SK-N-SH treated with all-trans-retinoic acid at 6 μM for 48 hours (cell line): ENCODE results near the gene USP22.

ENCODE experiments used
- GLIS3 ChIP-seq: fragments of 250-450 bp; sonication (Bioruptor Pico); IDR thresholded peaks from 2 replicates; pipeline ENCODE4 v1.5.0; 2020; ENCODE audit warnings: mild to moderate bottlenecking, moderate library complexity
- OSR1 ChIP-seq: fragments of 250-450 bp; sonication (Bioruptor Pico); IDR thresholded peaks from 2 replicates; pipeline ENCODE4 v1.8.0; 2022; ENCODE audit warnings: moderate library complexity, mild to moderate bottlenecking, inconsistent platforms
- PPARA ChIP-seq: fragments of 250-450 bp; sonication (Bioruptor Pico); IDR thresholded peaks from 2 replicates; pipeline ENCODE4 v1.5.0; 2020; ENCODE audit warnings: mild to moderate bottlenecking, borderline replicate concordance
- ZC3H10 ChIP-seq: fragments of 250-450 bp; sonication (Bioruptor Pico); IDR thresholded peaks from 2 replicates; pipeline ENCODE4 v1.5.1; 2021; ENCODE audit warnings: mild to moderate bottlenecking, moderate library complexity
- TF ChIP-seq, protein P1 (sequence below): fragments of 250-450 bp; sonication (Bioruptor Pico); IDR thresholded peaks from 2 replicates; pipeline ENCODE4 v1.8.0; 2020; ENCODE audit warnings: mild to moderate bottlenecking, moderate library complexity, borderline replicate concordance

DNA sequence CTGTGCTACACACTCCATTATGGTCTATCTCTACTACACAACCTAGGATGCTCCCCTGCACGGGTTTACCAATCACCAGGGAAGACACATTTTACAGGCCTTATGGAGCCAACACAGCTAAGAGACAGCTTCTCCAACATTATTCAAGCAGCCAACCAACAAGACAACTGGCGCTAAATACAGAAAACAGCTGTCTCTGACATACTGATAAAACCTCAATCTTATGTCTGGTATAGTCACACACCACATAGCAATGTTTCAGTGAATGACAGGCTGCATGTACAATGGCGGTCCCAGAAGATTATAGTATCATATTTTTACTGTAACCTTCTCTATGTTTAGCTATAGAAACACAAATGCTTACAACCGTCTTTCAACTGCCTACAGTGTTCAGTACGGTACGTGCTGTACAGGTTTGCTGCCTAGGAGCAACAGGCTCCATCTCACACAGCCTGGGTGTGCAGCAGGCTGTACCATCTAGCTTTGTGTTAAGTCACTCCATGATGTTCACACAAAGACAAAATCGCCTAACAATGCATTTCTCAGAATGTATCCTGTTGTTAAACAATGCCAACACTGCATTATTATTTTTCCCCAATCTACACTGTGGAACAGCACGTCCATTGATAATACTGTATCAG lies 10.9 kb downstream of the USP22 start:
- TF ChIP-seq, protein P1, sequence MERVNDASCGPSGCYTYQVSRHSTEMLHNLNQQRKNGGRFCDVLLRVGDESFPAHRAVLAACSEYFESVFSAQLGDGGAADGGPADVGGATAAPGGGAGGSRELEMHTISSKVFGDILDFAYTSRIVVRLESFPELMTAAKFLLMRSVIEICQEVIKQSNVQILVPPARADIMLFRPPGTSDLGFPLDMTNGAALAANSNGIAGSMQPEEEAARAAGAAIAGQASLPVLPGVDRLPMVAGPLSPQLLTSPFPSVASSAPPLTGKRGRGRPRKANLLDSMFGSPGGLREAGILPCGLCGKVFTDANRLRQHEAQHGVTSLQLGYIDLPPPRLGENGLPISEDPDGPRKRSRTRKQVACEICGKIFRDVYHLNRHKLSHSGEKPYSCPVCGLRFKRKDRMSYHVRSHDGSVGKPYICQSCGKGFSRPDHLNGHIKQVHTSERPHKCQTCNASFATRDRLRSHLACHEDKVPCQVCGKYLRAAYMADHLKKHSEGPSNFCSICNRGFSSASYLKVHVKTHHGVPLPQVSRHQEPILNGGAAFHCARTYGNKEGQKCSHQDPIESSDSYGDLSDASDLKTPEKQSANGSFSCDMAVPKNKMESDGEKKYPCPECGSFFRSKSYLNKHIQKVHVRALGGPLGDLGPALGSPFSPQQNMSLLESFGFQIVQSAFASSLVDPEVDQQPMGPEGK (CRISPR knock-in tag) = no peak
- TF ChIP-seq ZC3H10 (CRISPR knock-in tag) (no peak), PPARA (CRISPR knock-in tag) (no peak), OSR1 (CRISPR knock-in tag) (no peak), GLIS3 (no peak)
